COLO829 (cell line): ENCODE measurements around the gene C11orf58.

Experiments used
- DNase-seq: peaks from one replicate; pipeline ENCODE4 v3.0.0; 2012; ENCODE audit warnings: low spot score

The C11orf58 gene

GRCh38 chr11:16769386-16769785, 30.9 kb downstream of the C11orf58 start:
- no peak for DNase-seq

GRCh38 chr11:16770016-16770415, 31.6 kb downstream of the C11orf58 start:
- DNase-seq, result no peak

GRCh38 chr11:16771350-16772140, 33.1 kb downstream of the C11orf58 start:
- no peak for DNase-seq

GRCh38 chr11:16772141-16772512, 33.7 kb downstream of the C11orf58 start:
- no peak for DNase-seq

- no peak for DNase-seq
These were observed 35.8 kb downstream of the C11orf58 start for GRCh38 chr11:16773981-16774935.

- DNase-seq, result no peak
These were observed 36.6 kb downstream of the C11orf58 start for GRCh38 chr11:16774936-16775613.

- DNase-seq, result no peak
These were observed 37.3 kb downstream of the C11orf58 start for GRCh38 chr11:16775614-16776283.

GRCh38 chr11:16776711-16777612, 38.5 kb downstream of the C11orf58 start:
- DNase-seq, result no peak

GRCh38 chr11:16777613-16777975, 39.1 kb downstream of the C11orf58 start:
- DNase-seq, result no peak

GRCh38 chr11:16778286-16778685, 39.8 kb downstream of the C11orf58 start:
- DNase-seq, result no peak

GRCh38 chr11:16778876-16779275, 40.4 kb downstream of the C11orf58 start:
- no peak for DNase-seq

GRCh38 chr11:16779436-16779835, 41.0 kb downstream of the C11orf58 start:
- DNase-seq, result no peak

- DNase-seq, result no peak
These were observed 41.7 kb downstream of the C11orf58 start for GRCh38 chr11:16780146-16780545.

GRCh38 chr11:16780698-16781550, 42.5 kb downstream of the C11orf58 start:
- no peak for DNase-seq

GRCh38 chr11:16781936-16782919, 43.8 kb downstream of the C11orf58 start:
- DNase-seq, result no peak

- DNase-seq, result no peak
These were observed 44.9 kb downstream of the C11orf58 start for GRCh38 chr11:16783321-16783801.

GRCh38 chr11:16784097-16784496, 45.6 kb downstream of the C11orf58 start:
- DNase-seq, result peak; percentile 45

GRCh38 chr11:16784666-16785065, 46.2 kb downstream of the C11orf58 start:
- no peak for DNase-seq
